WTC11 (cell line): ENCODE results near the gene IFRD2. TPM values are rescaled to one million over a fixed set of nuclear protein-coding genes. Genes with fewer than 3 reads are reported as not detected.
A peak's percentile ranks its signal among the peaks of the same experiment; 100 is the strongest.

Experiments
- ATAC-seq: fragments of 200-7000 bp; cut with Tn5 transposase; 2 replicates; pipeline ENCODE4 v1.10.0; 2021; ENCODE audit warnings: mild to moderate bottlenecking, moderate library complexity
- CTCF ChIA-PET: fragments of 300-600 bp; sonication (Branson Sonifier 250); formaldehyde crosslinking; loops from one replicate; lab custom pipeline; 2021; ENCODE audit warnings: antibody characterized with exemption; lab: Charles Lee
- POLR2A ChIA-PET: fragments of 350-600 bp; sonication (Branson Sonifier 250); formaldehyde crosslinking; loops from one replicate; lab custom pipeline; 2021; ENCODE audit warnings: antibody characterized with exemption; lab: Charles Lee
- DNase-seq: peaks from one replicate; pipeline ENCODE4 v3.0.0; 2021; ENCODE audit warnings: low spot score
- H3K27ac Mint-ChIP-seq: 2 replicates; pipeline ENCODE4 v1.8.0; 2021; ENCODE audit warnings: mixed read lengths
- H3K27me3 Mint-ChIP-seq: 2 replicates; pipeline ENCODE4 v1.8.0; 2021; ENCODE audit warnings: low read depth, mild to moderate bottlenecking, moderate library complexity, mixed read lengths
- H3K36me3 Mint-ChIP-seq: 2 replicates; pipeline ENCODE4 v1.8.0; 2021; ENCODE audit warnings: mixed read lengths
- H3K4me1 Mint-ChIP-seq: 2 replicates; pipeline ENCODE4 v1.8.0; 2022; ENCODE audit warnings: mixed read lengths
- H3K4me3 Mint-ChIP-seq: 2 replicates; pipeline ENCODE4 v1.8.0; 2021; ENCODE audit warnings: mild to moderate bottlenecking, moderate library complexity, mixed read lengths
- H3K9me3 Mint-ChIP-seq: 2 replicates; pipeline ENCODE4 v1.8.0; 2021; ENCODE audit warnings: mixed read lengths
- ELF4 ChIP-seq: sonication (generic); formaldehyde crosslinking; IDR thresholded peaks from 2 replicates; pipeline ENCODE4 v1.8.1; 2022; ENCODE audit warnings: low read depth, mild to moderate bottlenecking, moderate library complexity, missing genetic modification reagents
- EMX1 ChIP-seq: fragments of 250-450 bp; sonication (Bioruptor Pico); IDR thresholded peaks from 2 replicates; pipeline ENCODE4 v1.8.0; 2021; ENCODE audit warnings: mild to moderate bottlenecking
- SP1 ChIP-seq: sonication (generic); formaldehyde crosslinking; conservative IDR thresholded peaks from 2 replicates; pipeline ENCODE4 v1.8.1; 2022; ENCODE audit warnings: missing genetic modification reagents
- TEAD1 ChIP-seq: sonication (generic); formaldehyde crosslinking; IDR thresholded peaks from 2 replicates; pipeline ENCODE4 v1.8.0; 2022; ENCODE audit warnings: mild to moderate bottlenecking, missing genetic modification reagents
- ZNF121 ChIP-seq: sonication (generic); formaldehyde crosslinking; IDR thresholded peaks from 2 replicates; pipeline ENCODE4 v1.8.0; 2023; ENCODE audit warnings: missing genetic modification reagents
- total RNA-seq: library from RNA; stranded (reverse); gene quantifications from 3 replicates; pipeline ENCODE4 v1.2.3, GENCODE V29; 2021
- TF ChIP-seq, protein P1 (sequence below): sonication (generic); formaldehyde crosslinking; IDR thresholded peaks from 2 replicates; pipeline ENCODE4 v1.8.0; 2022; ENCODE audit warnings: mild to moderate bottlenecking, missing genetic modification reagents
- TF ChIP-seq, protein P2 (sequence below): sonication (generic); formaldehyde crosslinking; IDR thresholded peaks from 2 replicates; pipeline ENCODE4 v1.8.1; 2023; ENCODE audit warnings: mild to moderate bottlenecking, missing genetic modification reagents, borderline replicate concordance
- TF ChIP-seq, protein P3 (sequence below): fragments of 200-600 bp; IDR thresholded peaks from 2 replicates; pipeline ENCODE4 v1.8.0; 2022; ENCODE audit warnings: antibody characterized with exemption
- TF ChIP-seq, protein P4 (sequence below): sonication (generic); formaldehyde crosslinking; IDR thresholded peaks from 2 replicates; pipeline ENCODE4 v1.8.0; 2022; ENCODE audit warnings: mild to moderate bottlenecking, missing genetic modification reagents

IFRD2 gene
- total RNA-seq, 1 experiment from 2014 or later = 92.0 TPM

DNA sequence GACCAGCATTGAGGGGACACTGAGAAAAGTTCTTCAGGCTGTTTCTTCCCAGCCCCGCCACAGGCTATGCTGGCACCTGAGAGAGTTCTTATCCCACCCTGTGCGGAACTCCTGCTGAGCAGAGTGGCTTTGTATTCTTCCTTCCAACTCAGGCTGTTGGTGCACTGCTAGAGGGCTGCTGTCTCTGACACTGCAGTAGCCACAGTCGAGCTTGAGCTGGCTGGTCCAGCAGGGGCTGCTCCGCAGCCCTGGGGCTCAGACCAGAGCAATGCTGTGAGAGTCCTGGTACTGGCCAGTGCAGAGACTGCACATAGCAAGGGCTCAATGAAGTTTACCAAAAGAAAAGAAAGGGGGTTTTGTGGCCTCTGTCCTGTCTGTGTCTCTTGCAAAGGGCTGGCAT is 52.6 kb downstream of the IFRD2 start (continued):
- TF ChIP-seq, protein P1, sequence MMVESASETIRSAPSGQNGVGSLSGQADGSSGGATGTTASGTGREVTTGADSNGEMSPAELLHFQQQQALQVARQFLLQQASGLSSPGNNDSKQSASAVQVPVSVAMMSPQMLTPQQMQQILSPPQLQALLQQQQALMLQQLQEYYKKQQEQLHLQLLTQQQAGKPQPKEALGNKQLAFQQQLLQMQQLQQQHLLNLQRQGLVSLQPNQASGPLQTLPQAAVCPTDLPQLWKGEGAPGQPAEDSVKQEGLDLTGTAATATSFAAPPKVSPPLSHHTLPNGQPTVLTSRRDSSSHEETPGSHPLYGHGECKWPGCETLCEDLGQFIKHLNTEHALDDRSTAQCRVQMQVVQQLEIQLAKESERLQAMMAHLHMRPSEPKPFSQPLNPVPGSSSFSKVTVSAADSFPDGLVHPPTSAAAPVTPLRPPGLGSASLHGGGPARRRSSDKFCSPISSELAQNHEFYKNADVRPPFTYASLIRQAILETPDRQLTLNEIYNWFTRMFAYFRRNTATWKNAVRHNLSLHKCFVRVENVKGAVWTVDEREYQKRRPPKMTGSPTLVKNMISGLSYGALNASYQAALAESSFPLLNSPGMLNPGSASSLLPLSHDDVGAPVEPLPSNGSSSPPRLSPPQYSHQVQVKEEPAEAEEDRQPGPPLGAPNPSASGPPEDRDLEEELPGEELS (CRISPR knock-in tag) = no peak
- TF ChIP-seq, protein P2, sequence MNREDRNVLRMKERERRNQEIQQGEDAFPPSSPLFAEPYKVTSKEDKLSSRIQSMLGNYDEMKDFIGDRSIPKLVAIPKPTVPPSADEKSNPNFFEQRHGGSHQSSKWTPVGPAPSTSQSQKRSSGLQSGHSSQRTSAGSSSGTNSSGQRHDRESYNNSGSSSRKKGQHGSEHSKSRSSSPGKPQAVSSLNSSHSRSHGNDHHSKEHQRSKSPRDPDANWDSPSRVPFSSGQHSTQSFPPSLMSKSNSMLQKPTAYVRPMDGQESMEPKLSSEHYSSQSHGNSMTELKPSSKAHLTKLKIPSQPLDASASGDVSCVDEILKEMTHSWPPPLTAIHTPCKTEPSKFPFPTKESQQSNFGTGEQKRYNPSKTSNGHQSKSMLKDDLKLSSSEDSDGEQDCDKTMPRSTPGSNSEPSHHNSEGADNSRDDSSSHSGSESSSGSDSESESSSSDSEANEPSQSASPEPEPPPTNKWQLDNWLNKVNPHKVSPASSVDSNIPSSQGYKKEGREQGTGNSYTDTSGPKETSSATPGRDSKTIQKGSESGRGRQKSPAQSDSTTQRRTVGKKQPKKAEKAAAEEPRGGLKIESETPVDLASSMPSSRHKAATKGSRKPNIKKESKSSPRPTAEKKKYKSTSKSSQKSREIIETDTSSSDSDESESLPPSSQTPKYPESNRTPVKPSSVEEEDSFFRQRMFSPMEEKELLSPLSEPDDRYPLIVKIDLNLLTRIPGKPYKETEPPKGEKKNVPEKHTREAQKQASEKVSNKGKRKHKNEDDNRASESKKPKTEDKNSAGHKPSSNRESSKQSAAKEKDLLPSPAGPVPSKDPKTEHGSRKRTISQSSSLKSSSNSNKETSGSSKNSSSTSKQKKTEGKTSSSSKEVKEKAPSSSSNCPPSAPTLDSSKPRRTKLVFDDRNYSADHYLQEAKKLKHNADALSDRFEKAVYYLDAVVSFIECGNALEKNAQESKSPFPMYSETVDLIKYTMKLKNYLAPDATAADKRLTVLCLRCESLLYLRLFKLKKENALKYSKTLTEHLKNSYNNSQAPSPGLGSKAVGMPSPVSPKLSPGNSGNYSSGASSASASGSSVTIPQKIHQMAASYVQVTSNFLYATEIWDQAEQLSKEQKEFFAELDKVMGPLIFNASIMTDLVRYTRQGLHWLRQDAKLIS = no peak
- TF ChIP-seq EMX1 (CRISPR knock-in tag) = no peak
- TF ChIP-seq, protein P3, sequence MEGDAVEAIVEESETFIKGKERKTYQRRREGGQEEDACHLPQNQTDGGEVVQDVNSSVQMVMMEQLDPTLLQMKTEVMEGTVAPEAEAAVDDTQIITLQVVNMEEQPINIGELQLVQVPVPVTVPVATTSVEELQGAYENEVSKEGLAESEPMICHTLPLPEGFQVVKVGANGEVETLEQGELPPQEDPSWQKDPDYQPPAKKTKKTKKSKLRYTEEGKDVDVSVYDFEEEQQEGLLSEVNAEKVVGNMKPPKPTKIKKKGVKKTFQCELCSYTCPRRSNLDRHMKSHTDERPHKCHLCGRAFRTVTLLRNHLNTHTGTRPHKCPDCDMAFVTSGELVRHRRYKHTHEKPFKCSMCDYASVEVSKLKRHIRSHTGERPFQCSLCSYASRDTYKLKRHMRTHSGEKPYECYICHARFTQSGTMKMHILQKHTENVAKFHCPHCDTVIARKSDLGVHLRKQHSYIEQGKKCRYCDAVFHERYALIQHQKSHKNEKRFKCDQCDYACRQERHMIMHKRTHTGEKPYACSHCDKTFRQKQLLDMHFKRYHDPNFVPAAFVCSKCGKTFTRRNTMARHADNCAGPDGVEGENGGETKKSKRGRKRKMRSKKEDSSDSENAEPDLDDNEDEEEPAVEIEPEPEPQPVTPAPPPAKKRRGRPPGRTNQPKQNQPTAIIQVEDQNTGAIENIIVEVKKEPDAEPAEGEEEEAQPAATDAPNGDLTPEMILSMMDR = no peak
- no peak for TF ChIP-seq ZNF121 (CRISPR knock-in tag)
- TF ChIP-seq, all 79 proteins: peak for 0

DNA sequence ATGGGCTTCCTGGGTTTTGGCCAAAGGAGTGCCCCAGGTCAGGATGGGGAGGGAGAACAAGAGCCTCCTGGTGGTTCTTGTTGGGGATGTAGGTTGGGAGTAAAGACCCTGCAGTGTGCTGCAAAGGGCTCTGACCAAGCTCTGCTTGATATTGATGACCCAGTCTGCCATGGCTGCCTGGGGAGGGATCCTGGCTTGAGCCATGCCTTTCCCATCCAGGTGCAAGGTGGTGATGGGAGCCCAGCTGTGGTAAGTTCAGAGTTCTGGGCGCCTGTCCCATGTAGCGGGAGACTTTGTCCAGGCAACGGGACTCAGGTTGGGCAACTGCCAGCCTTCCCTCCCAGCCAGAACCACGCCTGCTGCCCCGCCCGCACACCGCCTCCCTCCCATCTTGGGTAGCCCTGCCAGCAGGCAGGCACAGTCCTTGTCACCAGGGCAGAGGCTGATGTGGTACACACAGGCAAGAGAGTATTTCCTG is 53.6 kb downstream of the IFRD2 start:
- Mint-ChIP-seq H3K4me1 (peaks cover 70% of the 10 kb centered on the region), H3K9me3 (no peaks in the 10 kb centered on the region), H3K27me3 (no peaks in the 10 kb centered on the region), H3K36me3 (no peaks in the 10 kb centered on the region), H3K27ac (no peak overlapping the region; the same call in 1 of the 2 replicates), H3K4me3 (peak overlapping the region; percentile 97)
- DNase-seq (no peak), ATAC-seq (no peak)
- TF ChIP-seq TEAD1 (CRISPR knock-in tag) (0 out of 2 replicates have a peak, but pooled peaks have one; percentile 37), ELF4 (no peak)
- ChIA-PET CTCF (interaction anchor here (1.1 to 6.4 kb wide), 7 partner anchors 8 to 44 kb away, joined by 3 to 88 read pairs (median 4); no protein-coding TSS in a partner anchor), POLR2A (interaction anchor here (1.1 kb wide), 1 partner anchor 8 kb away, joined by 5 read pairs; no protein-coding TSS in a partner anchor)

DNA sequence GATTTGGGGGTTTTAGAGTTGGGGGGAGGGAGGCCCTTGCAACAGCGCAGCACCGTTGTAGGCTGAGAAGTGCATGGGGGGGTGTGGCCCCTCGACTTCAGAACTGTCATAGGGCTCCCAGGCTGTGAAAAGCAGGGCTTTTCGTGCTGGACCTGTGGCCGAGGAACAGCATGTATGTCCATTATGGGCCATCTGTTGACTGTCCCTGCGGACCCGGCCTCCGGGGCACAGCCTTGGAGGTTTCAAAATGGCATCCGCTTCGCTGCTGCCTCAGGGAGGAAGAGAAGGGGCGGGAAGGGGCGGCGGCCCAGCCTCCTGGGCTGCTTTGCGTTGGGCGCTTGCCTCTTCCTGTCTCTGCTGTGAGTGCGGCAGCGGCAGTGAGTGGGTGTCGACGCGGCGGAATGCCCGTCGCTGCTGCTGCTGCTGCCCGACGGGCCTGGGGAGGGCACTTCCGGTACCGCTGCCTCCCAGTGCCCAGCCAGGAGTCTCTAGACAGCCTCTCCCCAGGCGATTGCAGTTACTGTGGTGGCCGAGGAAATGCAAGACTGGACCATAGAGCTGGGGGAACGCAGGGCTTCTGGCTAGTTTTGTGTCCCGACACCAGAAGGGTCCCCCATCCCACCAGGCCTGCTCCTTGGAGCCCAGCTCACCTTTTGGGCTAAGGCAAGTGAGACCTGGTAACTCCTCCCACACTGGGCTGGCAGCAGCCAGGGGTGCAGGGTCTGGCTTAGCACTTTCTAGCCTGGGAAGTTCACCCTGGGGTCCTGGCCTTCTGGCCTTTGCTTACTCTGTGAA is 54.3 kb downstream of the IFRD2 start:
- peak overlapping the region; percentile 88 for H3K27ac Mint-ChIP-seq
- POLR2A ChIA-PET = interaction anchor here (0.6 to 1.1 kb wide), 2 partner anchors 9 to 30 kb away, joined by 5 read pairs; no protein-coding TSS in a partner anchor

More for the DNA sequence above, 54.3 kb downstream of the IFRD2 start:
- Mint-ChIP-seq H3K27me3 (no peaks in the 10 kb centered on the region), H3K36me3 (no peaks in the 10 kb centered on the region), H3K4me1 (peaks cover 67% of the 10 kb centered on the region), H3K4me3 (peak overlapping the region; percentile 97), H3K9me3 (no peaks in the 10 kb centered on the region)
- ATAC-seq (peak; percentile 1; the same call in 1 of the 2 replicates), DNase-seq (peak; percentile 59)
- TF ChIP-seq, protein P4, sequence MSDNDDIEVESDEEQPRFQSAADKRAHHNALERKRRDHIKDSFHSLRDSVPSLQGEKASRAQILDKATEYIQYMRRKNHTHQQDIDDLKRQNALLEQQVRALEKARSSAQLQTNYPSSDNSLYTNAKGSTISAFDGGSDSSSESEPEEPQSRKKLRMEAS = no peak
- TF ChIP-seq SP1 = peak; percentile 35; the same call in 1 of the 2 replicates
- CTCF ChIA-PET = interaction anchor here (0.6 to 6.4 kb wide), 12 partner anchors 9 to 43 kb away, joined by 3 to 88 read pairs (median 4); no protein-coding TSS in a partner anchor

Other genes starting within 250 kb of the IFRD2 start
- 88.0 to 92.3 TPM (median 92.1 TPM) in 3 replicates for gene RBM5, start 203.5 kb downstream of the IFRD2 start, total RNA-seq
- gene SEMA3F, start 137.1 kb downstream of the IFRD2 start, total RNA-seq = 49.0 to 52.0 TPM (median 52.0 TPM) in 3 replicates
- 0.13 to 0.39 TPM (median 0.14 TPM) in 3 replicates for gene GNAT1, start 100.8 kb downstream of the IFRD2 start, total RNA-seq
- 0.90 to 1.6 TPM (median 1.3 TPM) in 3 replicates for gene SLC38A3, start 87.2 kb downstream of the IFRD2 start, total RNA-seq
- 181 to 185 TPM (median 185 TPM) in 3 replicates for gene GNAI2, start 56.2 kb downstream of the IFRD2 start, total RNA-seq
- gene SEMA3B, start 23.3 kb downstream of the IFRD2 start, total RNA-seq = 7.3 to 9.0 TPM (median 8.7 TPM) in 3 replicates
- 0.41 to 0.60 TPM (median 0.57 TPM) in 3 replicates for gene LSMEM2, start 13.3 kb downstream of the IFRD2 start, total RNA-seq
- gene HYAL3, start 7.0 kb upstream of the IFRD2 start, total RNA-seq = 2.9 to 3.8 TPM (median 3.2 TPM) in 3 replicates
- gene NAA80, start 7.0 kb upstream of the IFRD2 start, total RNA-seq = 13.7 to 17.3 TPM (median 13.7 TPM) in 3 replicates
- 3.4 to 3.8 TPM (median 3.5 TPM) in 3 replicates for gene HYAL1, start 11.1 kb upstream of the IFRD2 start, total RNA-seq
- 58.0 to 65.6 TPM (median 62.9 TPM) in 3 replicates for gene HYAL2, start 30.3 kb upstream of the IFRD2 start, total RNA-seq
- 34.7 to 41.1 TPM (median 38.0 TPM) in 3 replicates for gene TUSC2, start 35.8 kb upstream of the IFRD2 start, total RNA-seq
- 13.2 to 14.5 TPM (median 14.5 TPM) in 3 replicates for gene RASSF1, start 48.4 kb upstream of the IFRD2 start, total RNA-seq
- gene ZMYND10, start 53.3 kb upstream of the IFRD2 start, total RNA-seq = 0.46 to 0.80 TPM (median 0.74 TPM) in 3 replicates
- gene NPRL2, start 58.3 kb upstream of the IFRD2 start, total RNA-seq = 20.6 to 26.6 TPM (median 23.9 TPM) in 3 replicates
- 9.8 to 12.0 TPM (median 11.3 TPM) in 3 replicates for gene CYB561D2, start 58.4 kb upstream of the IFRD2 start, total RNA-seq
- 26.7 to 30.0 TPM (median 28.4 TPM) in 3 replicates for gene TMEM115, start 67.1 kb upstream of the IFRD2 start, total RNA-seq
- gene CACNA2D2, start 211.2 kb upstream of the IFRD2 start, total RNA-seq = 22.0 to 23.4 TPM (median 22.3 TPM) in 3 replicates